NCI-H2171 (cell line): ENCODE results near the gene TAGLN.

Experiments
- DNase-seq: peaks from one replicate; lab custom pipeline; 2025; lab: John Stamatoyannopoulos, UW

TAGLN gene

GRCh38 chr11:117199053-117199915 is at the start of gene TAGLN:
Gene TAGLN (plus strand): TSS chr11:117199370. CDS start chr11:117203014, 3,644 bp downstream.
- no peak for DNase-seq

DNA sequence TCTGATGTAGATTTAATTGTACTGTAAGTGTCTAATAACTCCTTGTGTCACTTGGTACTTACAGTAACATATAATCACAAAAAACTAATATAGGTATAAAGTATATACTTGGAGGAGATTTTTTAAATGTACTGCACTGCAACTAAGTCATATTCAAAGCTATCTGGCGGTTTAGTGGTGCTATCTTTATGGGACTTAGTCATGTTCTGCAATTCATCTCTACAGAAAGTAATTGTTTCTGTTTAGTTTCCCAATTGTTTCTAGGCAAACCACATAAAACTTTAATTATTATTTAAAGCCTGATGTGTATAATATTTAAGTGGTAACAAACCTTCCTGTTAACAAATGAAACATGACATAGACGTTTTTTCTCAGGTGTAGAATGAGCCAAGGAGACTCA is 47.1 kb upstream of the TAGLN start:
- DNase-seq = no peak

DNA sequence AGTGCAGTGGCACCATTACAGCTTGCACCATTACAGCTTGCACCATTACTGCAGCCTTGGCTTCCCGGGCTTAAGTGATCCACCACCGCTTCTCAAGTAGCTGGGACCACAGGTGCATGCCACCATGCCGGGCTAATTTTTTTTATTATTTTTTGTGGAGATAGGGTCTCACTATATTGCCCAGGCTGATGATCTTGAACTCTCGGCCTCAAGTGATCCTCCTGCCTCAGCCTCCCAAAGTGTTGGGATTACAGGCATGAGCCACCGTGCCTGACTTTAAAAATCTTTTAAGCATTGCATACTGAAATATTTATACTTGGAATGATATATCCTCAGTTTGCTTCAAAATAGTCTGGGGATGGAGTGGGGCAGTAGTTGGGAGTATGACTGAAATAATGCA is 44.7 kb upstream of the TAGLN start:
- DNase-seq = no peak

DNA sequence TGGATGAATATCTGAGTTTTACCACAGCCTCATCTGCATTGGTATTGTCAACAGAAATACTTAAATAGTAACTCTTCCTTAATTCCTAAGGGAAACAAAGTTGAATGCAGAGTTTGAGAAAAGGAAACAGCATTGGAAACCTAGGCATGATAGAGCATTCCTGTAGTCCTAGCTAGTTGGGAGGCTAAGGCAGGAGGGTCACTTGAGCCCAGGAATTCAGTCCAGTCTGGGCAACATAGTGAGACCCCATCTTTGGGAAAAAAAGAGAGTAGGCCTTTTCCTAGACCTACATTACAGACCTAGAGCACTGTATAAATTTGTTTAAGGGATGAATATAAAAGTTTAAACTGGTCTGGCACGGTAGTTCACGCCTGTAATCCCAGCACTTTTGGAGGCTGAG is 41.7 kb upstream of the TAGLN start:
- no peak for DNase-seq

DNA sequence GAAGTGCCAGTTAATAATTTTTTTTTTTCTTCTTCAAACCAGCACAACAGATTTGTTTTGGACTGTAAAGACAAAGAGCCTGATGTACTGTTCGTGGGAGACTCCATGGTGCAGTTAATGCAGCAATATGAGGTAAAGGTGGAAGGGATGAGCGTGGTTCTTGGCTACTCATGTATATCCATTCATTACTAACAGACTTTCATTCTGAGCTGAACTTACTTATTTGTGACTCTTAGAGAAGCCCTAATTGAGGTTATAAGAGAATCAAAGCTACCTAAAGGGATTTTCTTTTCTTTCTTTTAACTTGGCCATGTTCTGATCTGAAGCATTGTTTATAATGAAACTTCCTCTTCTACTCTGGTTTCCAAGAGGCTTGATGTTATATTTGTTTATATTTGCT is 39.3 kb upstream of the TAGLN start:
- no peak for DNase-seq

- DNase-seq = no peak
These were observed 38.3 kb upstream of the TAGLN start for GRCh38 chr11:117160826-117161225.

DNA sequence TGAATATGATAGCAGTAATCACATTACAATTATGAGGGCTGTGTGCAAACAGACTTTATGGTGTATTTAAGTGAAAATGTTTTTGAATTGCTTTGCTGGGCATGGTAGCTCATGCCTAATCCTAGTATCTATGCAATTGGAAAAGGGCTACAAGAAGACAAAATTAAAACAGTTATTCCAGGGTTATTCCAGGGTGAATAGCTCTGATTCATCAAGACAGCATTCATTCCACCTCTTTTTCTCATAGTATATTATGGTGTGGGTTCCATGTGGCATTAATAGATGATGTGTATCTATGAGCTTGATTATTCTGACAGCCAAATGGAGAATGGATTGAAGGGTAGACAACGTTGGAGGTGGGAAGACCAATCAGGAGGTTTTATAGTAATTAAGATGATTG is 32.7 kb upstream of the TAGLN start:
- no peak for DNase-seq

DNA sequence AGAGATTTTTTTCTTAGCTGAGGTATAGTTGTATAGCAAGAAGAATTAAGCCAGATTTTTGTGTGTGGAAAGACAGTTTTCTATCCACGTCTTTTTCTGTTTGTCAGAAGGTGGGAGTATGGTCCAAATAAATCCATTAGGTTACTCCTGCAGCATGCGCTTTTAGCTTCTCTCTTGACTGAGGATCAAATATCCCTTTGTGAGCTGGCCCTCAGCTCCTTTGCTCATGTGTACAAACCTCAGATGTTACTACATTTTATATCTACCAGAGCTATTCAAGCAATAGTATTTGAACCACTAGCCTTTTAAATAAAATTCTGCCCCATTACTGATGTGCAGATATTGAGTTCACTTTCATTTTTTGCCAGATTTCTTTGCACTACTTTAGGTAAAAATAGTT is 29.4 kb upstream of the TAGLN start:
- no peak for DNase-seq

DNA sequence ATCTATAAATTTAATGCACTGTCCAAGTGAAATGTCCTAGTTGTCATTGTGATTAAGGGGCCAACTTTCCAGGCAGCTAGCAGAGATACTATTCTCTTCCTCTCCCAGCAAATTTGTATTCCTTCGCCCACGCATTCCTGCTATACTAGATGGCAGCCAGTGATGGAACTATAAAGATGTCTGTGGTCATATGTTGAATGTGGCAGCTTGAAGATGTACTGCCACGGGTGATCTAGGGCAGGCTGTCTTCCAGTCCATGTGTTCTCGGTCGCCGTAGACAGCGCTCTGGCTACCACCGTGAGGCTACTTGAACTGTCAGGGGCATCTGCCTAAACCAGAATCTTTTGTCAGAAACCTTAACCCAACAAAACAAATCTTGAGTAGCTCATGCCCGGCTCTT is 29.0 kb upstream of the TAGLN start:
- no peak for DNase-seq

- no peak for DNase-seq
These were observed 28.2 kb upstream of the TAGLN start for GRCh38 chr11:117171007-117171403.

GRCh38 chr11:117171404-117172061 is 27.6 kb upstream of the TAGLN start:
- DNase-seq = no peak

- DNase-seq = no peak
These were observed 26.3 kb upstream of the TAGLN start for GRCh38 chr11:117172724-117173421.

- no peak for DNase-seq
These were observed 24.1 kb upstream of the TAGLN start for GRCh38 chr11:117175104-117175503.

- DNase-seq = no peak
These were observed 23.4 kb upstream of the TAGLN start for GRCh38 chr11:117175781-117176180.

GRCh38 chr11:117176186-117176585 is 23.0 kb upstream of the TAGLN start:
- no peak for DNase-seq

DNA sequence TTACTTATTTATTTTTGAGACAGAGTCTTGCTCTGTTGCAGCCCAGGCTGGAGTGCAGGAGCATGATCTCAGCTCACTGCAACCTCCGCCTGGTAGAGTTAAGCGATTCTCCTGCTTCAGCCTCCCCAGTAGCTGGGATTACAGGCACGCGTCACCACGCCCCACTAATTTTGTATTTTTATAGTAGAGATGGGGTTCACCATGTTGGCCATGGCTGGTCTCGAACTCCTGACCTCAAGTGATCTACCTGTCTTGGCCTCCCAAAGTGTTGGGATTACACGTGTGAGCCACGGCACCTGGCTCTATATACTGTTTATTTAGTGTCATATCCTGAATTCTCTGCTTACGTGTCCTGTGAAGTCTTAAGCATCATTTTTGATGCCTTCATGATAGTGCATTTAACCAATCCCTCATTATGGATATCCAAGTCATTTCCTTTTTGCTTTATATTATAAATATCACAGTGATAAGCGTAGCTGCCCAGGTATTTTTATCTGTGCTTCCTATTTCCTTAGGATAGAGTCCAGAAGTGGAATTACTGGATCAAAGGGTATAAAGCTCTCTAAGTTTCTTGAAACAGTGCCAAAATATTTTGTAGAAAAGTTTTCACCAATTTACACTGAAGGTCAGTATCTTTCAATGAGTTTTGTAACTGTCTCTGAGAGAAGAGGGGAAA is 21.5 kb upstream of the TAGLN start:
- DNase-seq = no peak

GRCh38 chr11:117178210-117179034 is 20.7 kb upstream of the TAGLN start, which contains the start of gene SIDT2:
Gene SIDT2 (plus strand): TSS chr11:117178743. CDS start chr11:117179264, 521 bp downstream.
- DNase-seq = peak; percentile 80

DNA sequence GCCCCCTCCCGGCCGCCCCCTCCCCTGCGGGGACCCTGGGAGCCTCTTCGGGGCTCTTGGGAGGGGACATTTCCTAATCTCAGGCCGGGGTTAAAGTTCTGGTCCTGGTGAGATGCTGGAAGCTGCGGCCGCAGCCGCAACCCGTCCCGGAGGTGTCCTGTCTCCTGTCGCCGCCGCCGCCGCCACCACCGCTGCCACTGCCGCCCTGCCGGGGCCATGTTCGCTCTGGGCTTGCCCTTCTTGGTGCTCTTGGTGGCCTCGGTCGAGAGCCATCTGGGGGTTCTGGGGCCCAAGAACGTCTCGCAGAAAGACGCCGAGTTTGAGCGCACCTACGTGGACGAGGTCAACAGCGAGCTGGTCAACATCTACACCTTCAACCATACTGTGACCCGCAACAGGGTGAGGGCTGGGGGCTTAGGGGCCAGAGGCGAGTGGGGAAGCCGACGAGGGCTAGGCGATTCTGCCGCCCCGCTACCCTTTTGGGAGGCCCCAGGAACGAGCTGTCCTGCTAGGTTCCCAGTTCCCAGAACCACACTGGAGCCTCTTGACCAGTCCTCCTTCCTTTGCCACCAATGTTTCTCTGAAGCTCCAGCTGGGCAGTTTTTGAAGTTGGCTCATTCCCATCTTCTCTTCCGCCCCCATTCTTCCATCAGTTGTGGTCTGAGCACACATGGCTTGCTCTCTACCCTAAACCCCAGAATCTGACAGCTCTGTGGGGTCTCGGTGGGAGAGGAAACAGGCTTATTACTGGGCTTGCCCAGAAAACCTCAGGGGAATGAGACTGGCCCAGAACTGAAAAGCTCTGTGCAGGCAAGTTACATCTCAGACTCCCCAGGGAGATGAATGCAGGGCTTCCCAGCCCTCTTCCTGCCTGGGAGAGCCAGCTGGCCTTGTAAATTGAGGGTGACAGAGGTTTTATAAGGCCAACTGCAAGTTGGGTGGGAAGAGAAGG is 19.8 kb upstream of the TAGLN start:
- peak; percentile 59 for DNase-seq

DNA sequence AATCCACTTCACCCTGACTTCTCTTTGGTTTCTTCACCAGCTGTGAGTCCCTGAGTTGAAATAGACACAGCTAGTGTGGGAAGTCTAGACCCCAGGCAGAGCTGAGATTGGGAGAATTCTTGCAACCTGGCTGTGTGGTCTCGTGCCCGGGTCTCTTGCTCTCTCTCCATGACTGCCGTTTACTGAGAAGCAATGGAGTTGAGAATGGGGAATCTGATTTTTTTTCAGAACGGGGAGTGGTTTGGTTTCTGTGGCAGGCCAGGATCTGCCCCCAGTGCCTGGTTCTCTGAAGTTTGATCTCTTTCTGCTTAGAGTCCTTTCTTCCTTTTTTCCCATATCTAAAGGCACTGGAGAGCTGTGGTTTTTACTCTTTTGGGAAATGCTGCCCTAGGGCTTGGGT is 19.1 kb upstream of the TAGLN start:
- DNase-seq = no peak
